Measurements from ENCODE around the gene COL24A1. TPM values are rescaled to one million over a fixed set of nuclear protein-coding genes. Genes with fewer than 3 reads are reported as not detected.

COL24A1 gene
- 1 to 10 TPM; 1.4 to 2.1 (median 2.0) TPM for polyA plus RNA-seq (ENCODE audit: insufficient read length in 3 of 3)

DNA sequence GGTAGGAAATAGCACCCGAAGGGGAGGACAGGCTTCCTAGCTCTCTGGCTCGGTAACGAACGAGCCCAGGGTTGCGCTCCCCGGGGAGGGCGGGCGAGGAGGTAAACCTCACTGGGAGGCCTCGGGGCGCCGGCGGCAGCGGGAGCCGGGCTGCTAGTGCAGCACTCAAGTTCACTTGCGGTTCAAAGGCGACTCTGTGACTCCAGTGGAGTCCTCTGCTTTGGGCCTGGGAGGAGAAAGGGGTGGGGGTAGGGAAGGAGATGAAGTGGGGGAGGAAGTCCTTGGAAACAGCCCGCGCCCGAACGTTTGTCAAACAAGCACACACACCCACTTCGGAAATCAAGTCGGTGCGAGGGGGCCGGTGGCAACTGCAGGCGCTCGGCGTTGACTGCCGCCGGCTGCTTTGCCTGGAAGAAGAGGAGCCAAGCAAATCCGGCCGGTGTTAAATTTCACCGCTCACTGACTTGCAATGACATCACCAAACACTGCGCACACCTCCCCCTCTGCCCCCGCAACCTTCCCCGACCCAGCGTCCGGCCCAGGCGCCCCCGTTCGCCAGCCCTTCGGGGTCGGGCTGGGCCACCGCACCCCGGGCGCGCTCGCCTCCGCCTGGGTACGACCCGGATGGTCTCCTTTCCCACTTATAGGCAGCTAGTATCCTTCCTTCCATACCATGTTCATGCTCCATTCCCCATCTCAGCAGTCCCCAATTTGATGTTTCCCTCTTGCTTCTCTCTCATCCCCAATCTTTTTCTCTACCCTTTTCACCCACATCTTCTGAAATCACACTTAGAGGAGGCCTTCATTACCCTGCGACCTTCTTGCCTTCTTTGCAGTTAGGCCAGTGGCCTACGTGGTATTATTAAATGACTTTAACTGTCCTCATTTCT is at the start of gene COL24A1:
Gene COL24A1, minus strand, starts transcription at position 207 of the 890 bp plus-strand sequence. CDS start 376 bp downstream, outside the sequence.
- DNase-seq (ENCODE audit: low read depth in 3 of 3, low spot score in 2 of 3) = peak in 2 of 3 donors; percentile 51 to 61

DNA sequence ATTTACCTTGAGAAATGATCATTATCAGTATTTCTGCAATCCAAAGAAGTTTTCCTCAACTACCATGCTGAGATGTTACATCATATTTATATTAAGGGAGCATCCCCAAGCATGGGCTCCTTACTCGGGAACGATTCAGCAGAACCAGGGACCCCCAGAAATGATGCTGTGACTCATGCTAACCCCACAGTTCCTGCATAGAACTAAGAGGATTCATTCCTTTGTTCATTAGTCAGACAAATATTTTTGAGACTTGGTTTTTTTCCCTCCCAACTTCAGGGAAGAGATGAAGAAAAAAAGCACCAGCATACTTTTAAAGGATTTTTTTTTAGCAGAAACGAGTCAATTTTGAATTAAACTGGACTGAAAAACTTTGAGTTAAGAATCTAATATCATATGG is 49.2 kb upstream of the COL24A1 start:
- DNase-seq (ENCODE audit: low read depth in 3 of 3, low spot score in 2 of 3) = no peak

DNA sequence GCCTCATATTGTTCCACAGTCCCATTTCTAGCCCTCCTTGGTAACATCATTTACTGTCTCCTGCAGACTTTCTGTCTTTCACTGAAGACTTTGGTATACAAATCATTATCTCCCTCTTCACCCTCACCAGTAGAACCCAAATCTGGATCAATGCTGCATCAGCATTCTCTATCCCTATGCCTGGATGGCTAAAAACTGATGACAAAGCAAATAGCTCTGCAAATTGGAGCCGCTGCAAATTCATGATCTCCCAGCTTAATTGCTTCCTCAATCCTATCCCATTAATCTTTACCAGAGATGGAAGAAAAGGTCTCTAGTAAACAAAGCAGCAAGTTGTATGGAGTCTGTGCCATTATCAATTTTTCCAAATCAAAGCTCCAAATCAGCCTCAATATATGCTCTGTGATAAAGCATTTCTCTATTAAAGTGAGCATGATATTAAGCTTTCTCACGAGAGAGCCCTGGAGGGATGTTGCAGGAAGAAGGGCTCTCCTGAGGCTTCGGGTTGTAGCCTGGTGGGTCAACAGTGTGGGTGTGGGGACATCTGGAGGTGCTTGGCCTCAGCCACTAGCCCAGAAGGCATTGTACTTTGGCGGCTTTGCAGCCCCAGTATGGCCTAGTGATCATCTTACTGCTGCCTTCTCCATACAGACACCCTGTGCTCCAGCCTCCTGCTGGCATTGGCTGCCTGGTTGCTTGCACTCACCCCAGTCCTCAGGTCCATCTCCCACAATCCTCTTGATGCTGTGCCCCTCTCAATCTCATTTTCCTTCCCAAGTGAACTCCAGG is 46.2 kb upstream of the COL24A1 start:
- DNase-seq (ENCODE audit: low read depth in 3 of 3, low spot score in 2 of 3) = no peak

DNA sequence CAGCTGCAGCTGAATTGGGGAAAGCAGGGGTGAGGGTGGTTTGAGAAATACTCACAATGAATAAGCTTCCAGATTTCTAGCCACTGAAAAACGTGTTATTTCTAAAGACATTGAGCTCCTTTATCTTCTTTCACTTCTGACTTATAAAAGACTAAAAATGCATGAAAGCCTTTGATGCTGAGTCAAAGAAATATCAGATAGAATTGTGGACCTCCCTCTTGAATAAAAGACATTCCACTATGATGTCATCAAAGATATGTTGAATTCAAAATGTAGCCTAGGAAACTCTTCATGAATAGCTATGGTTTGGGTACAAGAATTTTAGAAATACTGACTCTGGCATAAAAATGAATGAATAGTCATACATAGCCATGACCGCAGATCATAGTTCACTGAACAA is 44.7 kb upstream of the COL24A1 start:
- DNase-seq (ENCODE audit: low read depth in 3 of 3, low spot score in 2 of 3) = no peak

DNA sequence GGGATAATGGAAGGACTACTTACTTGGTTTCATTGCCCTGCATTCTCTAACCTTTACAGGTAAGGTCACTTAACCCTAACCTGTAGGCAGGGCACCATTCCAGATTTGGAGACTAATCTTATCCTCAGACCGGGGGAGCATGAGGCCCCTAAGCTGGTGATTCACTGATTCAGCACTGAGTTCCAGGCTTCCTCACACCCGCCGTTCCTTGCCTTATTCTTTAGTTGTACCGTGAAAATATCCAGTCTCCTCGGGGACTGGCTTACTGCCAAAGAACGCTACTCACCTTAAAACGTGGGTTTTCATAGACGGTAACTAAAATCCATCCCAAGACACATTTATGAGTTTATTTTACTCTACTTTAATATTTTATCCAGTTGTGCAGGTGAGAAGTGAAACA is 44.3 kb upstream of the COL24A1 start:
- DNase-seq (ENCODE audit: low read depth in 3 of 3, low spot score in 2 of 3) = no peak

DNA sequence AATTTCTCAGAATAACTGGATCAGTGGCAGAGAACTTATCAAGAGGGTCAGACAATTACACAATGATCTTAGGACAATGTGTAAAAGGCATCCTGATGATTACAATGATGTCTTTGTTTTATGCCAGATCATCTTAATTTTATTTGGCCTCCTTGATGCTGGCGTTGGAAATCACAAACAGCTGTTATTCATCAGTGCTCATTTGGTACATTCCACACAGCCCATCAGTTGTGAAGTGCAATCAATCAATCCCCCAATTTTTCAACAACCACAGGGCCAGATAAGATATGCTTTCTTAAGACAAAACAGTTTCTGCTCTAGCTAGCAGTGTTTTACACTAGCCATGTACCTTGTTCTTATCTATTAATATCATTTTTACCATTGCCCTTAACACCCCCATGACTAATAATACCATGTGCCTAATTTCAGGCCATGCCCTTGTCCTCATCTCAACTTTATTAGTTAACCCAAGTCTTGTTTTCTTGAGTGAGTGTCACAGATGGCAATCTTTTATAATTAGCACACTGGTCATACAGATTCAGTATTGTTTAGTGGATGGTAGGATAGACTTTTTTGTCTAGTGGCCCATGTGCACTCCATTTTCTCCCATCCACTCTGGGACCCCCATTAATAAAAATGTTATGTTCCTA is 40.8 kb upstream of the COL24A1 start:
- no peak for DNase-seq (ENCODE audit: low read depth in 3 of 3, low spot score in 2 of 3)

DNA sequence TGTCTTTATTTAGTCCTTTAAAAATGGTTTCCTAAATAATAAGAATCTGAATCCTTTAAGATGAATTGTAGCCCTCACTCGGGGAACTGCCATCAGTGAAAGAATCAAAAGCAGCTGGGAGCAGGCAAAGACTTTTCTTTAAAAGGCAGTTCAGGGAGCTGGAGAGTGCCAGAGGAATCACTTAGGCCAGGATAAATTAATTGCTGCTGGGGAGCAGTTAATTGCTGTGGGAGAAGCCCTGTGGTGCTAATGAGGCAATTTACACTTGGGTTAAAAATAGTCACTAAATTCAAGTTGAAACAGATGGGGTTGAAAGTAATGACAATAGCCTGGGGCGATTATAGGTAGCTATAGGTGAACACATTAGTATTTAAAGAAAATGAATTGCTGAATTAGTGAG is 38.7 kb upstream of the COL24A1 start:
- no peak for DNase-seq (ENCODE audit: low read depth in 3 of 3, low spot score in 2 of 3)

DNA sequence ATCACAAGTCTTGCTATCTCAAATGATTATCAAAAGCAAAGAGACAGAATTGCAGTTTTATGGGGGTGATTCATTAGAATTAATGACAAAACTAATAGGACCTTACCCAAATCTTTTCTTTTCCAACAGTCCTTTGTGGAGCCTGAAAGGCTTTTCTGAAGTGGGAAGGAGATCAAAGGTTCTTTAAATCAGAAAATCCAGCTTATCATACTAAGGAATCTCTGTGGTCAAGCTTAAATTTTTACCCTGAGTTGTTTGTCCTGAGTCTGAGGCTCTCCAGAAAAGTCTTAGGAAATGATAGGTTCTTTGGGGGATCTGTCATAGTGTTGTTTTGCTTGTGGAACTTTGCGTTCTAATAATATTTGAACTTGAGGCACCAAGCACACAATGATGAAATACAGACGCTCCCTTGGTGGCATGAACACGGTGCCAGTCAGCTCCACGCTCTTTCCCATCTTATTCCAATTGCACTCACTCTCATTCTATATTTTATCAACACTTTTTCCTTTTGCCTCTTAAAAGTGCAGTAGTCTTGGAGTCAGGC is 38.0 kb upstream of the COL24A1 start:
- no peak for DNase-seq (ENCODE audit: low read depth in 3 of 3, low spot score in 2 of 3)

DNA sequence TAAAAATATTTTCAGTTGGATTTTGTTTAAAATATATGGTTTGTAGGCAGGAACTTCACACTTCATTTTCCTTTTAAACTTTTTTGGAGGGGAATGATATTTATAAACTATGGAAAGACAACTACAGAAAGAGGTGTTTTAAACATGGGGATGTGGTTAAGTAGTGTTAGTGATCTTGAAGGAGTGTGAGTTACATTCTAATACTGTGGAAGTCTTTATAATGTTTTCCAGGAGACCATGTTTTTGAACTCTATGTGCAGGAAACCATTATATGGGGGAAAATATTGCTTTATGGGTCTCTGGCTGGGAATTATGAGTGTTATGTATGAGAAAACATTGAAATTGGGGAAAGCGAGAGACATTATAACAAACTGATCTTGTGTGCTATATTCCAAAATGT is 35.8 kb upstream of the COL24A1 start:
- DNase-seq (ENCODE audit: low read depth in 3 of 3, low spot score in 2 of 3) = no peak

DNA sequence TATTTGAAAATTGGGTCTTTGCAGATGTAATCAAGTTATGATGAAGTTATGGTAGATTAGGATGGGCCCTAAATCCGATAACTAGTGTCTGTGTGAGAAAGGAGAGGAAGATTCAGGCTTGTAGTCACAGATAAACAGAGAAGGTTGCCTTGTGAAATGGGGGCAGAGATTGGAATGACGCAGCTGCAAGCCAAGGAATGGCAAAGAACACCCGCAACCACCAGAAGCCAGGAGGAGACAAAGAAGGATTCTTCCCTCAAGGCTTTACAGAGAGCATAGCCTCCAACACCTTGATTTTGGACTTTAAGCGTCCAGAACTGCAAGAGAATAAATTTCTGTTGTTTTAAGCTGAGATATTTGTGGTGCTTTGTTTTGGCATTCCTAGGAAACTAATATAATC is 35.4 kb upstream of the COL24A1 start:
- DNase-seq (ENCODE audit: low read depth in 3 of 3, low spot score in 2 of 3) = no peak

DNA sequence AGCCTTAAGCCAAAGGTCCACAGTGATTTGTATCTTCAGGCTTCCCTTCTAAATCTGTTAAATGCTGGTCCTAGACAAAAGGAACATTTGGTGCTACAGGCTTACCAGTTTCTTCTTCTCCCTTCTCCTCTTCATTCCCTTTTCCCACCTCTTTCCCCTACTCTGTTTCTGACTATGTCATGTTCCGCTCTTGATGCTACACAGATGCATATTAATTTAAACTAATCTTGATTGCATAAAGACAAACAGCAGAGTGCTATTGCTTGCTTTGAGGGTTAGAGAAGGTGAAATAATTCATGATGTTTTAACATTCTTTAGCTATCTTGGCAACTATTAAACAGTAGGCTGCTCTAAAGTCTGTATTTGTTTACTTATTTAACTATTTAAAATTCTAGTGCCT is 34.3 kb upstream of the COL24A1 start:
- no peak for DNase-seq (ENCODE audit: low read depth in 3 of 3, low spot score in 2 of 3)

DNA sequence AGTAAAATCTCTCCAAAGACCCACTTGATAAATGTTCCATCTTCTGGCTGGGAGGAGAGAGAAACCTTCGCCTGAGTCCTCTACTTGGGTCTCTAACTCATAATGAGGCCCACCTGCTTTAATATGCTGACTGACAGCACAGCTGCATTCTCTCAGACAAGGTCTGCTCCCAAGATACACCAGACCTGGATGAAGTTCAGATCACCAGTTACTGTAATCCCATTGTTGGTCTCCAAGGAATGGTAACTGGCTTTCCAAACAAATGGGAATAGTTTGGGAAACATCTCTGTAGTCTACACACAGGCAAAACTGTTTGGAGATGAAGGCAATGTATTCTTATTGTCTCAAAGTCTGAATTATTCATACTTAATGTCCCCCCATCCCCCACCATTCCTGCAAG is 27.9 kb upstream of the COL24A1 start:
- no peak for DNase-seq (ENCODE audit: low read depth in 3 of 3, low spot score in 2 of 3)

DNA sequence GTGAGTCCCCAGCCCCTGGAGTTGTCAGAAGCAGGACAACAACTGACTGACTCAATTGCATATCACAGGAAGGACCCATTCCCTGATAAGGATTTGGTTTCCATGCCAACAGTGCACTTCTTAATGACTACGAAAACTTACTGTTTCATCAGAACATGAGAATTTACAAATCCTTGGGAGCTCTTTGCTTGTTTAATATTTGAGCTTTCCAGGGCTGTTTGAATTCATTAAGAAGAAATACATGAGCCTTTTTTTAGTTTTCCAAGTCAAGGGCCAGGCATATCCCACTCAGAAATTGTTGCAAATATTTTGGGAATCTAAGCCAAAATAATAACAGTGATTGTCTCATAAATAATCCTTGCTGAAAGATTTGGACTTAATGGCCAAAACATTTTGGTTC is 27.2 kb upstream of the COL24A1 start:
- no peak for DNase-seq (ENCODE audit: low read depth in 3 of 3, low spot score in 2 of 3)

DNA sequence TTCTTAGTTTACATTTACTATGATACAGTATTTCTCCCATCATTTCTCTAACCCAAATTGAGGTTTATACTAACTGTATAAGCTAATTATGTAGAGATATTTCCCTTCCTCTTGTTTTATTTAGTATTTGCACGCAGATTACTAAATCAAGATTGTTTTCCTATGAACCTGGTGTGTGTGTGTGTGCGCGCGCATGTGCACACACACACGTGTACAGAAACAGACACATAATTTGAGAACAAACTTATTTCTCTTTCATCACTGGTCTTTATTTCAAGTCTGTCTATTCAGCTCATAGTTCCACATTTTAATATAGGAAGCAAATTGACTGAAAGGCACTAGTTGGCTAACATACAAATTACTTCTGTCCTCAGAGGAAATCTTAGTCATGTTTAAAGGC is 19.7 kb upstream of the COL24A1 start:
- DNase-seq (ENCODE audit: low read depth in 3 of 3, low spot score in 2 of 3) = no peak

DNA sequence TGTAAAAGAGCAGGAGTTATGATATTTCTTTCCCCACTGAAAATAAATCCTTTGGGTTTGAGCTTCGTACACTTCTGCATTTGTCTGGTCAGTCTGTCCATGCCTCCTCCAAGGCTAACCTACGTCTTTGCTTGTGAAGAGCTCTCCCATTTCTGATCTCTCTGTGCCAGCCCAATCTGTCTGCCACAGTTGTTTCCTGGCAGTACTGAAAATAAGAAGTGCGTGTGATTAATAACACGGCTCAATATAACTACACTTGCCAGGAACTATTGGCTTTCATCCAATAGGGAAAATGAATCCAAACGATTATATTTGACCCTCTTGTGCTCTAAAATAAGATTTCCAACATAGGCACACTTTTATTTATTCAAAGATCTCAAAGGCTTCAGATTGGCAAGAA is 19.2 kb upstream of the COL24A1 start:
- DNase-seq (ENCODE audit: low read depth in 3 of 3, low spot score in 2 of 3) = no peak

DNA sequence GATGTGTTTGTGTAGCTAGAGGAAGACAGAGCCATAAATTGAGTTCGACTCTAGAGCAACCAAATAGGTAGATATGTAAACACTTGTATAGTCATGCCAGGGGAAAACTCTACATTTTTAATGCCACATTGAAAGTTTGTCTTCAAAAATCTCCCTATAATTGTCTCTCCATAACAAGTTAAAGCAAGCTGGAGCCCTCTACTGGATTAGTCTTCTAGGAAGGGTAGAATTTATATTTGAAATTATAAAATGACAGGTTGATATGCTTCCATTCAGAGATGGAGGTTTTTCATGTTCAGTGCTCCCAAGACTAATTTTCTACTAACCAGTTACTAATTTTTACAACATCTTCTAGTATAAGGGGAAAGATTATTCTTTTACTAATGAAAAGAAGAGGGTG is 13.1 kb upstream of the COL24A1 start:
- DNase-seq (ENCODE audit: low read depth in 3 of 3, low spot score in 2 of 3) = no peak

DNA sequence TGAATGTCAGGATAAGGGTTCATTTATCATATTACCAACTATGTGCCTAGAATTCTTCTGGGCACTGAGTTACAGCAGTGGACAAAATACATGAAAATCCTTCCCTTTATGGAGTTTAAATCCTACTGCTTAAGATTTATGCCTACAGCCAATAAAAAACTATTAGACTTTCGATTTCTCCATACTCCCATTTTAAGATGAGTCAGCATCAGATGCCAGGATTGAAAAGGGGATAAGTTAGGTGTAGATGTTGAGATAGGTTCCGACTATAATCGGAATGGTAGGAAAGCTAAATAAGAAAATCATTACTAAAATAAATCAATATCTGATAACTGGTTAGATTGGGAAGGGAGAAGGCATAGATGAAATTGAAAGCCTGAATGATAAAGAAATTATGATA is 3.2 kb upstream of the COL24A1 start:
- no peak for DNase-seq (ENCODE audit: low read depth in 3 of 3, low spot score in 2 of 3)

DNA sequence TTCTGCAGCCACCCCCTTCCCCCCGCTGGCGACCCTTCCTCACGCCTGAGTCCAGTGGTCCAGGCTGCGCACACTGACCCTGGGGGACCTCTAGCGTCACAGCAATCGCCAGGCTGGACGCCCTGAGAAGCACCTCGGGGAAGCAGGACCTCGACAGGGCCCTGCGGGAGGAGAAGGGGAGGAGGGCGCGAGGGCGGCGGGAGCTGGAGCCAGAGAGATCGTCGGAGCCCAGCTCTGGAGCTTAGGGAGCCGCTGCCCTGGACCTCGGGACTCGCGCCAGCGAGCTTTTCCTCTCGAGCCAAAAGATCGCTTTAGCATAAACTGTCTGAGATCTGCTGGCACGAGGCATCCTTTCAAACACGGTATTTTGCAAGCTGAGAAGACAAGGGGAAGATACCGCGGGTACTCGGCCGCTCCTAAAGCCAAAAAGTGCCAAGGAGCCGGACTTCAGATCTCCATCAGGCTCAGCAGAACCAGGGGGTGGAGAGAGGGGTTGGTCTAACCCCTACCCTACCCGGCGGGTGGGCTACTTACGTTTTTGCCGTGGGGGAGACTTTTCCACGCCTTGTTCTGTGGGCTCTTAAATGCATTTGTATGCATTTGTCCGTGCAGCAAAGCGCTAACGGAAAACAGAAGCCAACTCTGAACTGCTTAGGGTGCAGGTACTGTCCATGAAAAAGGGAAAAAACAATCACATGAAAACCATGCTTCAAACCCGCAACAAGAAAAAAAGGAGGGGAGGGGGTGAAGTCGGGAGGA is 586 bp downstream of the COL24A1 start:
- DNase-seq (ENCODE audit: low read depth in 3 of 3, low spot score in 2 of 3) = peak in 2 of 3 donors; percentile 17 to 32

DNA sequence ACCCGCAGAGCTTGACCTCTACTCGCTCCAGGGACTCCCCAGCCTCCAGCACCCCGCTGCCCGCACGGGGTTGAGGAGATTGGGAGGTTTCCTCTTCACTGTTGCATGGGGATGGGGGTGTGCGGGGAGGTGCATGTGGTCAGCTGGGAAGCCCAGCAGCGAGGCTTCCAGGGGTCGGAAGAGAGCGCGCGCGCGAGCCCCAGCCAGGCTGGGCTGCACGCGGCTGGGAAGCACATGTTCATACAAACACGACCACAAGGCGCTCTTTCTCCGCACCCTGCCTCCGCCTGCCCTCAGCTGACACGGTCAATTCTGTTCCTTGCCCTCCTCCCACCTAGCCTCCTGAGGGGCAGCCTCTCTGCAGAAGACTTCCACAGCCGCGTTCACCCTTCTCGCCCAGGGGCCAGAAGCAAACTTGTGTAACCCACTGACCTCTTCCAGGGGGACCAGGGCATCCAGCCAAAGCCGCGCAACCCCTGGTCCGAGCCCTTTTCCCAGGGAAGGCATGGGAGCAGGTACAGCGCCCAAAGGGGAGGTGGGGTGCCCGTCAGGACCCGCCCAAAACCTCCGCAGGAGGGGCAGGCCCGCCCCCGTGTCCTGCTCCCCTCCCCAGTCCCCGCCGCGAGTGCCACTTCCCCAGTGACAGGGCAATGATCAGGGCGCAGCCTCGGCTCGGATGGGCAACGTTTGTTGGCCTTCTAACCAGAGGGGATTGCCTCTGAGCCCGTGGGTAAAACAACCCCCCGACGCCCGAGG is 1.3 kb downstream of the COL24A1 start:
- peak in 1 of 3 donors; percentile 13 for DNase-seq (ENCODE audit: low read depth in 3 of 3, low spot score in 2 of 3)
